GM12865 (cell line): ENCODE results near the gene LMBR1L.

Experiments used
- DNase-seq: peaks from one replicate; pipeline ENCODE4 v3.0.0; 2010; ENCODE audit warnings: low read depth
- H3K4me3 ChIP-seq: 2 replicates; pipeline ENCODE4 v1.5.1; 2011; ENCODE audit warnings: mild to moderate bottlenecking, low read depth, low read length, control low read depth
- TF ChIP-seq, protein P1 (sequence below): IDR thresholded peaks from 2 replicates; pipeline ENCODE4 v1.5.1; 2011; ENCODE audit warnings: low read length, control low read depth, low read depth, inconsistent platforms; ENCODE audit not compliant: insufficient read depth; ENCODE audit errors: missing control alignments

The LMBR1L gene

DNA sequence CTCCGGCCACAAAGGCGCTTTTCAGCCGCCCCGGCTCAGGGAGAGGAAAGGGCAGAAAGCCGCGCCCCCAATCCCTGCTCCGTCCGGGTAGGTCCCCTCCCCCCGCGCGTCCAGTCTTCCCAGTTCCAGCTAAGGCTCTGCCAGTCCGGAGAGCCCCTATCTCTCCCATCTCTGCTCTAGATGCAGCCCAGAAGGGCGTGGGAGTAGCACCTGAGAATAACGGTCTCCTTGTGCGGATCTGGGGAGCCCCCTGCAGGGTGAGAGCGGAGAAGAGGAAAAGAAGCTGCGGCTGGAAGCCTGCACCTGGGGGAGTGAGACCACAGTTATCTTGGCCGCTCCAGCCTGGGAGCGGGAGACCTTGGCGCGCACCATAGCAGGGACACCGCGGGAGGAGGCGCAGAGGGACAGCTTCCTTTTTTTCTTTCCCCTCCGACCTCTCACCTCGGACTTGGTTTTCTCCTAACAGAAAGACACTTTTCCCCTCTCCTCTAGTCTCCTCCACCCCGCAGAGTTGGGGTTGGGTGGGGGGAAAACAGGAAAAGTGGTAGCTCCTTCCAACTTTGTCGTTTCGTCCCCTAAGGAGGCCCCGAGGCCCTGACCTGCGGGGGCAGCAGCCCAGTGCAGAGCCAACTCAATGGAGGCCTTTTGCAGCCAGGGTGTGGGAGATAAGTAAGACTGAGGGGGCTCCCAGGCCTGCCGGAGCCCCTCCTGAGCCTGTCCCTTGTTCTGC lies 18.4 kb downstream of the LMBR1L start:
- TF ChIP-seq, protein P1, sequence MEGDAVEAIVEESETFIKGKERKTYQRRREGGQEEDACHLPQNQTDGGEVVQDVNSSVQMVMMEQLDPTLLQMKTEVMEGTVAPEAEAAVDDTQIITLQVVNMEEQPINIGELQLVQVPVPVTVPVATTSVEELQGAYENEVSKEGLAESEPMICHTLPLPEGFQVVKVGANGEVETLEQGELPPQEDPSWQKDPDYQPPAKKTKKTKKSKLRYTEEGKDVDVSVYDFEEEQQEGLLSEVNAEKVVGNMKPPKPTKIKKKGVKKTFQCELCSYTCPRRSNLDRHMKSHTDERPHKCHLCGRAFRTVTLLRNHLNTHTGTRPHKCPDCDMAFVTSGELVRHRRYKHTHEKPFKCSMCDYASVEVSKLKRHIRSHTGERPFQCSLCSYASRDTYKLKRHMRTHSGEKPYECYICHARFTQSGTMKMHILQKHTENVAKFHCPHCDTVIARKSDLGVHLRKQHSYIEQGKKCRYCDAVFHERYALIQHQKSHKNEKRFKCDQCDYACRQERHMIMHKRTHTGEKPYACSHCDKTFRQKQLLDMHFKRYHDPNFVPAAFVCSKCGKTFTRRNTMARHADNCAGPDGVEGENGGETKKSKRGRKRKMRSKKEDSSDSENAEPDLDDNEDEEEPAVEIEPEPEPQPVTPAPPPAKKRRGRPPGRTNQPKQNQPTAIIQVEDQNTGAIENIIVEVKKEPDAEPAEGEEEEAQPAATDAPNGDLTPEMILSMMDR: peak; percentile 46
- peak; percentile 56 for DNase-seq
- H3K4me3 ChIP-seq: no peak overlapping the region

DNA sequence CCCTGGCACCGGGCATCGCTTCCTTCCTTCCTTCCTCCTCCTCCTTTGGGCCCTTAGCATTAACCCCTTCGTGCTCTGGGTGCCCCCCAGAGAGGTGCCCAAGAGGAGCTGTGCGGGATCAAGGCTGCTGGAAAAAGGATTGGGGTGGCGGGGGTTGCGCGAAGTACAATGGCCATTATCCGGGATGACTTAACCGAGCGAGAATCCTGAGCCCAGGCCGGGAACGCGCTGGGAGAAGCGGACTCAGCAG lies 18.9 kb downstream of the LMBR1L start:
- no peak for DNase-seq
- no peak overlapping the region for H3K4me3 ChIP-seq
- TF ChIP-seq, protein P1: no peak

DNA sequence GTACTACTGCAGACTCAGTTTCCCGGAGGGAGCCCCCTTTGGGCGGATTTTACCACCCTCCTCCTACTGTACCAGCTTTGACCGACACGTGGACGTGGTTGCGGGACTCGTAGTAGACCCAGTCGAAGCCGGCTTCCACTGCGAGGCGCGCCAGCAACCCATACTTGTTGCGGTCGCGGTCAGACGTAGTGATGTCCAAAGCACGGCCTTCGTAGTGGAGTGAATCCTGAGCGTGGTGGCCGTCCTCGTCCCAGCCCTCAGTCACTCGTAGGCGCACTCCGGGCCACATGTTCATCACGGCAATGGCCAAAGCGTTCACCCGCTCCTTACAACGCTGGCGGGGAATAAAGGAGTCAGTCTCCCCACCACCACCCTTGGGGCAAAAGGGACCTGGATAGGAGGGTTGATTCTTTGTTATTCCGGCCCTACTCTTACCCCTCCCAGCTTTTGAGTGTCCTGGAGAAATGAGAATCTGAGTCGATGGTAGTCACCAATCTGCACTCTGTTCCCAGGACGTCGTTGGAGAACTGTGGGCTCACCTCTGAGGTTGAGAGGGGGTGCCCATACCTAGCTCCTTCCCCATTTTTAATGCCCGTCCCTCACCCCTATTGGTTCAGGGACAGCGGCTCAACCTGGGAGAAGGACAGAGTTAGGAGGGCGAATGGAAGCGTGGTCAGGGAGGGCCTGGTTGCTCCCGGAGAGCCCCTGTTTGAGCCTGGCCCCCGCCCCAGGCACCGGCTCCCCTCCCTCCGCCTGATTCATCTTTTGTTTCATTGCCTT lies 19.4 kb downstream of the LMBR1L start:
- TF ChIP-seq, protein P1: no peak
- H3K4me3 ChIP-seq: no peak overlapping the region
- no peak for DNase-seq

DNA sequence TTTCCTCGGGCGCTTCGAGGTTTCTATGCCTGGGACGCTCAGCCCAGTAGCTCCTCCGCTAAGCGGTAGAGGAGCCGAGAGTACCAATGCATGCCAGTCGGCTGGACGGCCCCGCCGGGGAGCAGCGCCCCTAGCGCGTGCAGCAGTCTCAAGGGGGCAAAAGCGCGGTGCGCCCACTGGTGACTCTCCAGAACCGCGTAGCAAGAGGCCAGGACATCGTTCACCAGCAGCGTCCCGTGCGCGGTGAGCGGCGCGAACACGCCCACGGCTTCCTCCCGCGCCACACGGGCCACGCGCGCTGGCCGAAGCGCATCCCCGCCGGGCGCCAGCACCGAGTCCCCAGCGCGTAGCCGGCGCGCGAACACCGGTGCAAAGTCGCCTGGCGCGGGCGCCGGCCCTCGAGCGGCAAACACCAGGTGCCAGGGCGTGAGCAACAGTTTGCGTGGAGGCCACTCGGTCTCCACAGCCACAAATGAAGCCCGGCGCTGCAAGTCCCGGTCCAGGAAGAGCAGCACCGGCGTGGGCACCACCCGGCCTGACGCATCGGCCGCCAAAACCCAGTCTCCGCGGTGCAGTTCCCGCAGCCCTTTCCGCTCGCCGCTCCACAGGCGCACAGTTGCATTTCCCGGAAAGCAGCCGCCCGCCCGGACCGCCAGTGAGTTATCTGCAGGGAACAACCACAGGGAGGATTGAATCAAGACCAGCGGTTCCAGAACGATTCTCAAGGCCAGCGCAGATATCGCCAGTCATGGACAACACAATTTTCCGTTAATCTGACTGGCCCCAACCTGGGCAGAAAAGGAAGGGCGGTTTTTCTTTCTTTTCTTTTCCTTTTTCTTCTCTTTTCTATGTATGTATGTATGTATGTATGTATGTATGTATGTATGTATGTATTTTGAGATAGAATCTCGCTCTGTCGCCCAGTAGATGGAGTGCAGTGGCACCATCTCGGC lies 20.6 kb downstream of the LMBR1L start:
- TF ChIP-seq, protein P1: peak; percentile 24
- peak; percentile 23 for DNase-seq
- no peak overlapping the region for H3K4me3 ChIP-seq

DNA sequence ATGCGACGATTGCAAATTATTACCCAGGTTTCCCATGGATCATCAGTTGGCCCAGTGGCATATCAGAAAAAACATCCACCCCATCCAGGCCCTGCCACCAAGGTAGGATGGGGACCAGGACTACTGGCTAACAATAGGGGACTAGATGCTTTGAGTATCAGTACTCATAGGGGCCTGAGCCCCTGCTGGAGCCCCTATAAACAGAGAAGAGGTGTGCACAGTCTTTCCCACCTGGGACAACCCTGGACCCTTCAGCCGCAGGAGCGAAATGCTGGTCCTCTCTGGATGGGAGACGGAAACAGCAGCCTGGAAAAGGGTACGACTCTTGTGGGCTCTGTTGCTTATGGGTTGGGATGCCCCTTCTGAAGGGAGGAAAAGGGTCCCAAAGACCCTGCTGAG lies 21.7 kb downstream of the LMBR1L start:
- no peak overlapping the region for H3K4me3 ChIP-seq
- TF ChIP-seq, protein P1: no peak
- no peak for DNase-seq

DNA sequence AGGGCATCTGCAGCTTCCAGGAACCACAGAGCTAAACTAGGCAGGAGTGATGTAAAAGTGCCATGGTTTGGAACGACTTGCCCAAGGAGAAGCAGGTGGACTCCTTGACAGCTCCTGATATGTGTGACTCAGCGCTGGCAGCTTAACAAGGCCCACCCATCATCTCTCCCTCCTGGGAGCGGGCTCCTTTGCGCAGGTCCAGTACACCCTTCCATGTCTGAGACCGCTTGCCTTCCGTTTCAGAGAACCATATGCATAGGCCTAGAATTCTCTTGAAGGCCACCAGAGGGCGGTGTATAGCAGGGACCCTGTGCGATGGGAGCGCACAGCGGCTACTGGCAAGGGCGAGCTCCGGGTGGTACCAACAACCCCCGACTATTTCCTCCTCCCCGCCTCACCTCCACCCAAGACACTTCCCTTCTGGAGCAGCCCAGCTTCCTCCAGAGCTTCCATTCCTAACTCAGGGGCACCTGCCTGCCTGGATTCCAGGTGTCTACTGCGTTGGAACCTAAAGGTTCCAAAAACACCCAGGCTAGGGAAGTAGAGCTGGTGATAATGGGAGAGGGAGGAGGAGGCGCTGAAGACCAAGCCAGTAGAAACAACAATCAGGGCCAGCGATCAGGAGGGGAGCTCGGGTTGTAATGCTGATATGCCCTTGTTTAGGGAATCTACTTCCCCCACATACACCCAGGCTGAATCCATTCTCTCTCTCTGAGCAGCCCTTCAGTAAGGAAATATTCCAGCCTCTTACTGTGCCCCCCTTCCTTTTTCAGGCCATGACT lies 22.3 kb downstream of the LMBR1L start:
- DNase-seq: peak; percentile 85
- TF ChIP-seq, protein P1: peak; percentile 96
- no peak overlapping the region for H3K4me3 ChIP-seq
